Neural cell (in vitro differentiated cells): ENCODE data around the gene RBM6.

ENCODE experiments used
- EP300 ChIP-seq: fragments of 450-650 bp; conservative IDR thresholded peaks from 2 replicates; pipeline ENCODE4 v1.6.1; 2014; ENCODE audit warnings: antibody characterized with exemption, mild to moderate bottlenecking, moderate library complexity; ENCODE audit not compliant: poor library complexity, severe bottlenecking
- EZH2 ChIP-seq: fragments of 200-600, 300-800 bp; shearing (Covaris generic), sonication (generic); IDR thresholded peaks from 2 replicates; pipeline ENCODE4 v1.6.1; 2014; ENCODE audit warnings: antibody characterized with exemption, low read length, borderline replicate concordance, mild to moderate bottlenecking; ENCODE audit not compliant: insufficient read depth, poor library complexity, severe bottlenecking
- MXI1 ChIP-seq: fragments of 450-650 bp; conservative IDR thresholded peaks from 2 replicates; pipeline ENCODE4 v1.6.1; 2014; ENCODE audit warnings: antibody characterized with exemption, mild to moderate bottlenecking; ENCODE audit not compliant: poor library complexity, severe bottlenecking
- POLR2AphosphoS5 ChIP-seq: IDR thresholded peaks from 2 replicates; pipeline ENCODE4 v1.6.1; 2012
- RAD21 ChIP-seq: fragments of 450-650 bp; conservative IDR thresholded peaks from 2 replicates; pipeline ENCODE4 v1.6.1; 2014; ENCODE audit warnings: antibody characterized with exemption, mild to moderate bottlenecking, moderate library complexity
- REST ChIP-seq: IDR thresholded peaks from 2 replicates; pipeline ENCODE4 v1.6.1; 2012; ENCODE audit warnings: borderline replicate concordance
- SMC3 ChIP-seq: fragments of 450-650 bp; conservative IDR thresholded peaks from 2 replicates; pipeline ENCODE4 v1.6.1; 2014; ENCODE audit warnings: antibody characterized with exemption, mild to moderate bottlenecking, moderate library complexity; ENCODE audit not compliant: poor library complexity
- TAF1 ChIP-seq: IDR thresholded peaks from 2 replicates; pipeline ENCODE4 v1.6.1; 2012; ENCODE audit warnings: low read depth
- TF ChIP-seq, protein P1 (sequence below): fragments of 450-650 bp; IDR thresholded peaks from 2 replicates; pipeline ENCODE4 v1.5.1; 2014; ENCODE audit warnings: antibody characterized with exemption, mild to moderate bottlenecking, moderate library complexity; ENCODE audit not compliant: poor library complexity, severe bottlenecking

DNA sequence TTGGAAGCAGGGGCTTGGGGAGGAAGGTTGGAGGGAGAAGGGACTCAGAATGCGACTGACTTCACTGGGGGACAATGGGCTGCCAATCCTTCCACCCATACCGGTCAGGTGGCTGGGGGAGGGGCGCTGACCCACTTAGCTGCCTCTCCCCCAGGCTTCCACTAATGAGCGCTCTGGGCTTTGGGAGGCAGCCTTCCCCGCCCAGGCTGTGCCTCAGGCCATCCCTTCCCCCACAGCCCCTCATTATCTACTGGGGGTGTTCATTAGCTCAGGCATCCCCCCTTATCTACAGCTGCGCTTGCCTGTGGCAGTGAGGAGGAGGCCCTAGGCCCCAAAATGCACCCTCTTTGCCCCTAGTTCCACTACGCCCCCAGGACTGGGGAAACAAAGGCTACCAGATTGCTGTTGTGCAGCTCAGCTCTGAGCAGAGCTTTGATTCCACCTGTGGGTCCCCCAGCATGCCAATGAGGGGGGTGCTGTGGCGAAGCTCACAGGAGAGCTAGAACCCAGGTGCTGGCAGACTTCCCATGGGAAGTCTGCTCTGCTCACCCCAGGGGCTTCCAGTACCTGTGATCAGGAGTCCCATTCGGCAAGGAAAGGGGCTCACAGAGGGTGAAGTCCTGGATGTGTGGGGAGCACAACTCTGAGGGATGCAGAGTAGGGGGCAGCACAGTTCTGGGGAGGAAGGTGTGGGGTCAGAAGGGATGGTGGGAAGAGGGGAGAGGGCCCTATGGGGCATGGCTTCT is 185.8 kb downstream of the RBM6 start:
- TF ChIP-seq, protein P1, sequence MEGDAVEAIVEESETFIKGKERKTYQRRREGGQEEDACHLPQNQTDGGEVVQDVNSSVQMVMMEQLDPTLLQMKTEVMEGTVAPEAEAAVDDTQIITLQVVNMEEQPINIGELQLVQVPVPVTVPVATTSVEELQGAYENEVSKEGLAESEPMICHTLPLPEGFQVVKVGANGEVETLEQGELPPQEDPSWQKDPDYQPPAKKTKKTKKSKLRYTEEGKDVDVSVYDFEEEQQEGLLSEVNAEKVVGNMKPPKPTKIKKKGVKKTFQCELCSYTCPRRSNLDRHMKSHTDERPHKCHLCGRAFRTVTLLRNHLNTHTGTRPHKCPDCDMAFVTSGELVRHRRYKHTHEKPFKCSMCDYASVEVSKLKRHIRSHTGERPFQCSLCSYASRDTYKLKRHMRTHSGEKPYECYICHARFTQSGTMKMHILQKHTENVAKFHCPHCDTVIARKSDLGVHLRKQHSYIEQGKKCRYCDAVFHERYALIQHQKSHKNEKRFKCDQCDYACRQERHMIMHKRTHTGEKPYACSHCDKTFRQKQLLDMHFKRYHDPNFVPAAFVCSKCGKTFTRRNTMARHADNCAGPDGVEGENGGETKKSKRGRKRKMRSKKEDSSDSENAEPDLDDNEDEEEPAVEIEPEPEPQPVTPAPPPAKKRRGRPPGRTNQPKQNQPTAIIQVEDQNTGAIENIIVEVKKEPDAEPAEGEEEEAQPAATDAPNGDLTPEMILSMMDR = no peak
- no peak for TF ChIP-seq EP300
- no peak for TF ChIP-seq TAF1
- no peak for TF ChIP-seq EZH2
- TF ChIP-seq REST = no peak
- TF ChIP-seq POLR2AphosphoS5 = no peak
- TF ChIP-seq RAD21 = no peak
- no peak for TF ChIP-seq SMC3
- no peak for TF ChIP-seq MXI1
